Neural cell (in vitro differentiated cells): ENCODE results near the gene DCDC1.

Source experiments
- EP300 ChIP-seq: fragments of 450-650 bp; conservative IDR thresholded peaks from 2 replicates; pipeline ENCODE4 v1.6.1; 2014; ENCODE audit warnings: antibody characterized with exemption, mild to moderate bottlenecking, moderate library complexity; ENCODE audit not compliant: poor library complexity, severe bottlenecking
- EZH2 ChIP-seq: fragments of 200-600, 300-800 bp; shearing (Covaris generic), sonication (generic); IDR thresholded peaks from 2 replicates; pipeline ENCODE4 v1.6.1; 2014; ENCODE audit warnings: antibody characterized with exemption, low read length, borderline replicate concordance, mild to moderate bottlenecking; ENCODE audit not compliant: insufficient read depth, poor library complexity, severe bottlenecking
- MXI1 ChIP-seq: fragments of 450-650 bp; conservative IDR thresholded peaks from 2 replicates; pipeline ENCODE4 v1.6.1; 2014; ENCODE audit warnings: antibody characterized with exemption, mild to moderate bottlenecking; ENCODE audit not compliant: poor library complexity, severe bottlenecking
- POLR2AphosphoS5 ChIP-seq: IDR thresholded peaks from 2 replicates; pipeline ENCODE4 v1.6.1; 2012
- RAD21 ChIP-seq: fragments of 450-650 bp; conservative IDR thresholded peaks from 2 replicates; pipeline ENCODE4 v1.6.1; 2014; ENCODE audit warnings: antibody characterized with exemption, mild to moderate bottlenecking, moderate library complexity
- SMC3 ChIP-seq: fragments of 450-650 bp; conservative IDR thresholded peaks from 2 replicates; pipeline ENCODE4 v1.6.1; 2014; ENCODE audit warnings: antibody characterized with exemption, mild to moderate bottlenecking, moderate library complexity; ENCODE audit not compliant: poor library complexity
- TAF1 ChIP-seq: IDR thresholded peaks from 2 replicates; pipeline ENCODE4 v1.6.1; 2012; ENCODE audit warnings: low read depth
- TF ChIP-seq, protein P1 (sequence below): fragments of 450-650 bp; IDR thresholded peaks from 2 replicates; pipeline ENCODE4 v1.5.1; 2014; ENCODE audit warnings: antibody characterized with exemption, mild to moderate bottlenecking, moderate library complexity; ENCODE audit not compliant: poor library complexity, severe bottlenecking
- TF ChIP-seq, protein P2 (sequence below): IDR thresholded peaks from 2 replicates; pipeline ENCODE4 v1.6.1; 2012; ENCODE audit warnings: borderline replicate concordance

DNA sequence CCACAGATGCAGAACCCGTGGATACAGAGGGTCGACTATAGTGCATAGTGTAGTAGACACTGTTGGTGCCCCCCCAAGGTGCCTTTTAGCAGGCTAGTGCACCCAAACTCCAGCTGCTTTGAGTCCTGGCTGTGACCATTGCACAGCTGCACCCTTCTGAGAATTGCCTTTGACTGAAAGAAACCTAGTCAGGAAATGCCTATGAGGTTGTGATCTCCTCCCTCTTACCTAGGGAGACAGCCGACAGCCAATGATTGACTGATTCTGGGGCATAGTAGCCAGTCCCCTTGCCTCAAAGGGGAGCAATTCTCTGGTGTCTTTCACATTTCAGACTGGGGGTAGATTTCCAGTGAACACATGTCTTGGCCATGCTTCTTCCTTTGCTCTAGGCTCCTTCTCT lies 74.2 kb downstream of the DCDC1 start:
- TF ChIP-seq, protein P1, sequence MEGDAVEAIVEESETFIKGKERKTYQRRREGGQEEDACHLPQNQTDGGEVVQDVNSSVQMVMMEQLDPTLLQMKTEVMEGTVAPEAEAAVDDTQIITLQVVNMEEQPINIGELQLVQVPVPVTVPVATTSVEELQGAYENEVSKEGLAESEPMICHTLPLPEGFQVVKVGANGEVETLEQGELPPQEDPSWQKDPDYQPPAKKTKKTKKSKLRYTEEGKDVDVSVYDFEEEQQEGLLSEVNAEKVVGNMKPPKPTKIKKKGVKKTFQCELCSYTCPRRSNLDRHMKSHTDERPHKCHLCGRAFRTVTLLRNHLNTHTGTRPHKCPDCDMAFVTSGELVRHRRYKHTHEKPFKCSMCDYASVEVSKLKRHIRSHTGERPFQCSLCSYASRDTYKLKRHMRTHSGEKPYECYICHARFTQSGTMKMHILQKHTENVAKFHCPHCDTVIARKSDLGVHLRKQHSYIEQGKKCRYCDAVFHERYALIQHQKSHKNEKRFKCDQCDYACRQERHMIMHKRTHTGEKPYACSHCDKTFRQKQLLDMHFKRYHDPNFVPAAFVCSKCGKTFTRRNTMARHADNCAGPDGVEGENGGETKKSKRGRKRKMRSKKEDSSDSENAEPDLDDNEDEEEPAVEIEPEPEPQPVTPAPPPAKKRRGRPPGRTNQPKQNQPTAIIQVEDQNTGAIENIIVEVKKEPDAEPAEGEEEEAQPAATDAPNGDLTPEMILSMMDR: no peak
- TF ChIP-seq POLR2AphosphoS5: no peak
- no peak for TF ChIP-seq EZH2
- TF ChIP-seq, protein P2, sequence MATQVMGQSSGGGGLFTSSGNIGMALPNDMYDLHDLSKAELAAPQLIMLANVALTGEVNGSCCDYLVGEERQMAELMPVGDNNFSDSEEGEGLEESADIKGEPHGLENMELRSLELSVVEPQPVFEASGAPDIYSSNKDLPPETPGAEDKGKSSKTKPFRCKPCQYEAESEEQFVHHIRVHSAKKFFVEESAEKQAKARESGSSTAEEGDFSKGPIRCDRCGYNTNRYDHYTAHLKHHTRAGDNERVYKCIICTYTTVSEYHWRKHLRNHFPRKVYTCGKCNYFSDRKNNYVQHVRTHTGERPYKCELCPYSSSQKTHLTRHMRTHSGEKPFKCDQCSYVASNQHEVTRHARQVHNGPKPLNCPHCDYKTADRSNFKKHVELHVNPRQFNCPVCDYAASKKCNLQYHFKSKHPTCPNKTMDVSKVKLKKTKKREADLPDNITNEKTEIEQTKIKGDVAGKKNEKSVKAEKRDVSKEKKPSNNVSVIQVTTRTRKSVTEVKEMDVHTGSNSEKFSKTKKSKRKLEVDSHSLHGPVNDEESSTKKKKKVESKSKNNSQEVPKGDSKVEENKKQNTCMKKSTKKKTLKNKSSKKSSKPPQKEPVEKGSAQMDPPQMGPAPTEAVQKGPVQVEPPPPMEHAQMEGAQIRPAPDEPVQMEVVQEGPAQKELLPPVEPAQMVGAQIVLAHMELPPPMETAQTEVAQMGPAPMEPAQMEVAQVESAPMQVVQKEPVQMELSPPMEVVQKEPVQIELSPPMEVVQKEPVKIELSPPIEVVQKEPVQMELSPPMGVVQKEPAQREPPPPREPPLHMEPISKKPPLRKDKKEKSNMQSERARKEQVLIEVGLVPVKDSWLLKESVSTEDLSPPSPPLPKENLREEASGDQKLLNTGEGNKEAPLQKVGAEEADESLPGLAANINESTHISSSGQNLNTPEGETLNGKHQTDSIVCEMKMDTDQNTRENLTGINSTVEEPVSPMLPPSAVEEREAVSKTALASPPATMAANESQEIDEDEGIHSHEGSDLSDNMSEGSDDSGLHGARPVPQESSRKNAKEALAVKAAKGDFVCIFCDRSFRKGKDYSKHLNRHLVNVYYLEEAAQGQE: no peak
- TF ChIP-seq MXI1: no peak
- no peak for TF ChIP-seq TAF1
- no peak for TF ChIP-seq RAD21
- no peak for TF ChIP-seq SMC3
- no peak for TF ChIP-seq EP300
